Adrenal gland (tissue), 12 donors: ENCODE measurements around the gene CLCN7. TPM values are rescaled to one million over a fixed set of nuclear protein-coding genes. Genes with fewer than 3 reads are reported as not detected.

Experiments used
- DNase-seq, 7 donors: peaks; one replicate each; pipeline ENCODE4 v3.0.0-alpha.2; 2019 to 2020
- H3K27ac ChIP-seq, 5 donors: fragments of 200-600 bp; sonication (generic) in 4 of 5; 1 replicate in 3 of 5; 2 replicates in 2 of 5; pipeline versions ENCODE4 v1.5.1 to v1.8.0; 2016 to 2020; ENCODE audit warnings: mild to moderate bottlenecking in 1 of 5
- H3K27me3 ChIP-seq: fragments of 200-600 bp; 2 replicates; pipeline ENCODE4 v1.8.0; 2021
- H3K36me3 ChIP-seq, 2 donors: fragments of 200-600 bp; replicated peaks in 1 of 2; 1 replicate in 1 of 2; 2 replicates in 1 of 2; pipeline versions ENCODE4 v1.5.1 to v1.8.0; 2018 to 2022
- H3K4me1 ChIP-seq, 2 donors: fragments of 200-600 bp; replicated peaks in 1 of 2; 1 replicate in 1 of 2; 2 replicates in 1 of 2; pipeline versions ENCODE4 v1.5.1 to v1.8.0; 2018 to 2021
- H3K4me3 ChIP-seq, 4 donors: fragments of 200-600 bp; sonication (generic) in 3 of 4; one replicate each; pipeline ENCODE4 v1.5.1; 2016 to 2018
- H3K9me3 ChIP-seq, 3 donors: fragments of 200-600 bp; sonication (generic) in 1 of 3; replicated peaks in 1 of 3; 1 replicate in 2 of 3; 2 replicates in 1 of 3; pipeline versions ENCODE4 v1.5.1 to v1.8.0; 2016 to 2021
- POLR2A ChIP-seq, 2 donors: fragments of 450-650 bp; IDR thresholded peaks; one replicate each; pipeline ENCODE4 v1.6.1; 2017; ENCODE audit warnings: antibody characterized with exemption in 2 of 2, mild to moderate bottlenecking in 2 of 2, moderate library complexity in 1 of 2
- WGBS, 4 donors: extraction: QIAGEN DNeasy Blood & Tissue Kit in 2 of 4; methylation state at CpG; one replicate each; pipeline versions ENCODE4 v1.1.5 to v1.1.7; 2013 to 2017; 5-methylcytosine and 5-hydroxymethylcytosine counted together
- intact Hi-C, 2 donors: fragments of 100-400 bp; cut with DNase I; formaldehyde crosslinking; loops; one replicate each; pipeline versions ENCODE4 v1.14.1 to v1.15.0; 2022 to 2023
- polyA plus RNA-seq, 3 donors: library from polyadenylated mRNA; stranded (reverse); fragments of 200-250 nt in 2 of 3; fragments of 350-450 nt in 1 of 3; fragmentation: Illumina TruSeq in 1 of 3; extraction: RNeasy Lipid Tissue Mini Kit (QIAGEN cat#74804) in 1 of 3; gene quantifications; one replicate each; pipeline ENCODE4 v1.2.3, GENCODE V29; 2013 to 2014
- total RNA-seq, 9 donors: library from RNA; depleted of rRNA in 4 of 9; stranded (reverse); fragments of >200 nt in 4 of 9; fragments of 120-200 nt in 1 of 9; fragmentation: NEBNext Ultra II Directional in 1 of 9; extraction: Animal tissue kit (Norgen Biotek cat#: 25700) in 1 of 9; gene quantifications; one replicate each; pipeline versions ENCODE4 v1.1.0 to v1.2.4, GENCODE V29; 2013 to 2023
- TF ChIP-seq, protein P1 (sequence below), 6 experiments: fragments of 450-650 bp in 4 of 6; fragments of 200-600 bp in 2 of 6; sonication (generic) in 1 of 6; IDR thresholded peaks; 1 replicate in 5 of 6; 2 replicates in 1 of 6; pipeline versions ENCODE4 v1.5.1 to v1.8.0; 2016 to 2021; ENCODE audit warnings: antibody characterized with exemption in 6 of 6, mild to moderate bottlenecking in 2 of 6, moderate library complexity in 1 of 6
- donor health status: healthy with polysubstance abuse.
- donor health status: Bipolar disorder and iron deficiency.
- donor health status: DM: yes; HTN: yes; CAD: no.
- donor health status: DM: no; HTN: no; CAD: no.
- donor health status: DM: no; HTN: no; CAD: no.
- donor health status: DM: yes; HTN: yes; CAD: no.

The CLCN7 gene
- total and polyA plus RNA-seq, 12 donors = 25.3 to 369 (median 127) TPM

DNA sequence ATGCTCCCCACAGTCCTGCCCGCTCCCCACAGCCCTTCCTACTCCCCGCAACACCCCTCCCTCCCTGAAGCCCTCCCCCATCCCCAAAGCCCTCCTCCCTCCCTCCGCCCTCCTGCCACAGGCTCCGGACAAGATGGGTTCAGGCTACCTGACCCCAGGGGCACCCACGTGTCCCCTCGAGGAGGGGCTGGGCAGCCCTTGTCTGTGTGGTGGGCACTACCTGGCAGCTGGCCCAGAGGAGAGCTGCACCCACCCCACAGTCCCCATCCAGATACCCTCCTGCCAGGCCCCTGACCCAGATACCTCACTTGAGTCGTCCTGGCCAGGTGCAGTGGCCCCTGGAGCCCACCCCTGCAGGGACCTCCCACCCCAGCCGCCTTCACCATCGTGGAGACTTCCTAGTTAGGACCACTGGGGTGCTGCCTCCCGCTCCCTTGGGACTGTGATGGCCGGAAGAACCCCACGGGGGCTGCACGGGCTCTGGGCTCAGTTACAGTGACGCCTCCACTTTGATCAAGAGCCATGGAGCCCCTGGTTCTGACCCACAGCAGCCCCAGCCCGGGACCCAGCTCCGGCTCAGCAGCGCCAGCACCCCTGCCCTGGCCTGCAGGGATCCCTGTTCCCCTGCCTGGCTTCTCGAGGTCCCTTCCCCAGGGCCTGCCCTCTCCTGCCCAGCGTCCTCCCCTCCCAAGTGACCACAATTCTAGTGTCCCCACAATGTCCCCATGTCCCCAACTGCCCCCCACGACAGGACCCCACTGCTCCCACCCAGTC, 43.1 kb downstream of the CLCN7 start:
- TF ChIP-seq POLR2A (IDR thresholded peaks at IDR 0.05) = no peak
- TF ChIP-seq, protein P1, sequence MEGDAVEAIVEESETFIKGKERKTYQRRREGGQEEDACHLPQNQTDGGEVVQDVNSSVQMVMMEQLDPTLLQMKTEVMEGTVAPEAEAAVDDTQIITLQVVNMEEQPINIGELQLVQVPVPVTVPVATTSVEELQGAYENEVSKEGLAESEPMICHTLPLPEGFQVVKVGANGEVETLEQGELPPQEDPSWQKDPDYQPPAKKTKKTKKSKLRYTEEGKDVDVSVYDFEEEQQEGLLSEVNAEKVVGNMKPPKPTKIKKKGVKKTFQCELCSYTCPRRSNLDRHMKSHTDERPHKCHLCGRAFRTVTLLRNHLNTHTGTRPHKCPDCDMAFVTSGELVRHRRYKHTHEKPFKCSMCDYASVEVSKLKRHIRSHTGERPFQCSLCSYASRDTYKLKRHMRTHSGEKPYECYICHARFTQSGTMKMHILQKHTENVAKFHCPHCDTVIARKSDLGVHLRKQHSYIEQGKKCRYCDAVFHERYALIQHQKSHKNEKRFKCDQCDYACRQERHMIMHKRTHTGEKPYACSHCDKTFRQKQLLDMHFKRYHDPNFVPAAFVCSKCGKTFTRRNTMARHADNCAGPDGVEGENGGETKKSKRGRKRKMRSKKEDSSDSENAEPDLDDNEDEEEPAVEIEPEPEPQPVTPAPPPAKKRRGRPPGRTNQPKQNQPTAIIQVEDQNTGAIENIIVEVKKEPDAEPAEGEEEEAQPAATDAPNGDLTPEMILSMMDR (IDR thresholded peaks at IDR 0.05) = no peak
- H3K4me3 ChIP-seq = no peak overlapping the region
- no peaks in the 10 kb centered on the region for H3K9me3 ChIP-seq
- H3K27me3 ChIP-seq = no peaks in the 10 kb centered on the region
- H3K27ac ChIP-seq = no peak overlapping the region
- no peaks in the 10 kb centered on the region for H3K4me1 ChIP-seq
- no peaks in the 10 kb centered on the region for H3K36me3 ChIP-seq
- DNase-seq = no peak
- intact Hi-C loops = no loop called here
- 71 to 84% (median 76%) methylated on average over 5 to 20 of the region's 20 CpGs for WGBS, 4 donors

DNA sequence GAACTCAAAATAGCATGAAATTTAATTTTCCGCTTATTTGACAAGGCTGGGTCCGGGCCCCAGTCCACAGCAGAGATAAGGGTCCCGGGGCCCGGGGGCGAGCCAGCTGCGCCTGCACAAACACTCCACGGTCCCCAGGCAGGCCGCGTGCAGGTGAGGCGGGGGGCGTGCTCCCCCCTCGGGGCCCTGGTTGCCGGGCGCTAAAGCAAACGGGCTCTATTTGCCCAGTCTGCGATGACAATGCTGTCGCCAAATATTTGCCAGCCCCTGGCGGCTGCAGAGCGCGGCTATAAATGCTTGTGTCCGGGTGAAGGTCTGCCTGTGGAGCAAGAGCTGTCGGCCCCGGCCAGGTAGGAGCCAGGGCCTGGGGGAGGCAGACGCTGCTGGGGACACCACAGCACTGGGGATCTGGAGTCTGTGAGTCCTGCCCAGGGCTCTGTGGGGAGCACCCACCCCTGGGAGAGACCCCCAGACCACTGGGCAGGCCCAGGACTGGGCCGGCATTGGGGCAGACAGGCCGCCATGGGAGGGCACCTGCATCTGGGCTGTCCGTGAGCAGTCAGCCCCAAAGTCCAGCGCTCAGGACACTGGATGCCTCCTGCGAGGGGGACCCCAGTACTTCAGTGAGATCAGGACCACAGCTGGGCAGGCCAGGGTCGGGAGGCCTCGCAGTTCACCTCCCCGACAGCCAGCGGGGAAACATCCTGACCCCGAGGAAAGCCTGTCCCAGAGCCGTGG, 43.9 kb downstream of the CLCN7 start, which contains the start of gene PERCC1:
PERCC1 (plus strand) TSS at position 320 of the 738 bp plus-strand sequence. CDS start 1,516 bp downstream, outside the sequence.
- intact Hi-C loops = no loop called here
- H3K36me3 ChIP-seq = no peaks in the 10 kb centered on the region
- no peak for DNase-seq
- no peak for TF ChIP-seq POLR2A (IDR thresholded peaks at IDR 0.05)
- TF ChIP-seq, protein P1 (IDR thresholded peaks at IDR 0.05) = no peak
- 57 to 80% (median 62%) methylated on average over 11 to 35 of the region's 35 CpGs for WGBS, 4 donors
- no peaks in the 10 kb centered on the region for H3K4me1 ChIP-seq
- H3K27ac ChIP-seq = no peak within 1 kb of the TSS
- no peaks in the 10 kb centered on the region for H3K9me3 ChIP-seq
- no peak within 1 kb of the TSS for H3K4me3 ChIP-seq
- H3K27me3 ChIP-seq = no peaks in the 10 kb centered on the region

DNA sequence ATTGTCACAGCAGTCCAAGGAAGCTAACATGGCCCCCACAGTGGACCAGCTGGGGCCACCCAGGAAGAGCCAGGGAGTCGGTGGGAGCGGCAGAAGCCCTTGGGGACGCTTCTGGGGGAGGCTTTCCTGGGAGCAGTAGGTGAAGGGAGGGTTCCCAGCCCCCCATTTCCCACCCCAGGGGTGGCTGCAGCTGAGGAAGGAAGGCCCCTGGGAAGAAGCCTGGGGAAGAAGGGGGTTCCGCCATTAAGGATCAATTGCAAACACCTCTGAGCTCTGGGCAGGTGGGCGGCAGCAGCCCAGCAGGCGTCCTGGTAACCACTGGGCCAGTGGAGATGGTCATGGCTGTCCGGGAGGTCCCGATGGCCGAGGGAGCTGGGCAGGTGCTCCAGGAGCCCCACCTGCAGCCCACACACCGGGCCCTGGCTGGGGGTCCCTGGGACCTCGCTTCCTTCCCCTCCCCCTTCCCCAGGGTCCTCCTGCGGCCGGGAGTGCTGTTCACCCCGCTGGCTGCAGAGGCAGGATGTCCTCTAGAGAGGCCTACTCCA, 44.5 kb downstream of the CLCN7 start:
- no peaks in the 10 kb centered on the region for H3K27me3 ChIP-seq
- H3K4me3 ChIP-seq = no peak overlapping the region
- no peaks in the 10 kb centered on the region for H3K4me1 ChIP-seq
- 47 to 69% (median 60%) methylated on average over 4 to 14 of the region's 14 CpGs for WGBS, 4 donors
- no peaks in the 10 kb centered on the region for H3K9me3 ChIP-seq
- DNase-seq = no peak
- no peak overlapping the region for H3K27ac ChIP-seq
- intact Hi-C loops = no loop called here
- no peaks in the 10 kb centered on the region for H3K36me3 ChIP-seq
- TF ChIP-seq, protein P1 (IDR thresholded peaks at IDR 0.05) = no peak
- TF ChIP-seq POLR2A (IDR thresholded peaks at IDR 0.05) = no peak

DNA sequence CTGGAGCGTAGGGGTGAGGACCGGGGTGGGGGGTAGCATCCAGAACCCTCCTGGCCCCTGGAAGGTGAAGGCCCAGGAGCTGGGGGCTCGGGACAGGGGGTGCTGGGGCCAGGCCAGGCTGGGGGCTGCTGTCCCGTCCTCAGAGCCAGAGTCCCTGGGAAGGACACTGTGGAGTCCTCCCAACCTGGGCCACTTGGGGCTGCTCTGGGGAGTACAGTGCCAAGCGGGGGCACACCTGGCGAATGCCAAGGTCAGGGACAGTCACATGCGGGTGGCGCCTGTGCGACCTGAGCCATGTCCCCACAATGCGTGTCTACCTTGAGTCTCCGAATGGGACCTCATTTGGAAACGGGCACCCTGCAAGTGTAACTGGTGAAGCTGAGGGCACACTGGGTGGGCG, 45.2 kb downstream of the CLCN7 start:
- no peak for TF ChIP-seq POLR2A (IDR thresholded peaks at IDR 0.05)
- TF ChIP-seq, protein P1 (IDR thresholded peaks at IDR 0.05) = no peak
- WGBS, 4 donors = 69 to 80% (median 75%) methylated on average over 7 to 13 of the region's 13 CpGs
- H3K4me3 ChIP-seq = no peak overlapping the region
- H3K27me3 ChIP-seq = no peaks in the 10 kb centered on the region
- no peaks in the 10 kb centered on the region for H3K36me3 ChIP-seq
- H3K4me1 ChIP-seq = no peaks in the 10 kb centered on the region
- no peaks in the 10 kb centered on the region for H3K9me3 ChIP-seq
- H3K27ac ChIP-seq = no peak overlapping the region
- no peak for DNase-seq
- intact Hi-C loops = no loop called here
